Activated CD4-positive, alpha-beta T cell treated with anti-CD3 and anti-CD28 coated beads, Interleukin-10, Interleukin-2, amounts not matched to agents 100 ng/mL and 50 ng/mL, durations not matched to agents 16 hours and 8 hours (primary cell): Measurements from ENCODE around the gene LOC101059915.
A peak's percentile ranks its signal among the peaks of the same experiment; 100 is the strongest.
"Not testable (repeated sequence)": the region's sequence is repeated elsewhere in the genome, so short reads cannot be mapped to it uniquely, and the experiment has no call there.

Experiments
- DNase-seq: peaks from one replicate; pipeline ENCODE4 v3.0.0-alpha.2; 2020

The LOC101059915 gene

DNA sequence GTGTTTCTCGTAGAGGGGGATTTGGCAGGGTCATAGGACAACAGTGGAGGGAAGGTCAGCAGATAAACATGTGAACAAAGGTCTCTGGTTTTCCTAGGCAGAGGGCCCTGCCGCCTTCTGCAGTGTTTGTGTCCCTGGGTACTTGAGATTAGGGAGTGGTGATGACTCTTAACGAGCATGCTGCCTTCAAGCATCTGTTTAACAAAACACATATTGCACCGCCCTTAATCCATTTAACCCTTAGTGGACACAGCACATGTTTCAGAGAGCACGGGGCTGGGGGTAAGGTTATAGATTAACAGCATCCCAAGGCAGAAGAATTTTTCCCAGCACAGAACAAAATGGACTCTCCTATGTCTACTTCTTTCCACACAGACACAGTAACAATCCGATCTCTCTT, 22.9 kb upstream of the LOC101059915 start:
- DNase-seq: not testable (repeated sequence)

DNA sequence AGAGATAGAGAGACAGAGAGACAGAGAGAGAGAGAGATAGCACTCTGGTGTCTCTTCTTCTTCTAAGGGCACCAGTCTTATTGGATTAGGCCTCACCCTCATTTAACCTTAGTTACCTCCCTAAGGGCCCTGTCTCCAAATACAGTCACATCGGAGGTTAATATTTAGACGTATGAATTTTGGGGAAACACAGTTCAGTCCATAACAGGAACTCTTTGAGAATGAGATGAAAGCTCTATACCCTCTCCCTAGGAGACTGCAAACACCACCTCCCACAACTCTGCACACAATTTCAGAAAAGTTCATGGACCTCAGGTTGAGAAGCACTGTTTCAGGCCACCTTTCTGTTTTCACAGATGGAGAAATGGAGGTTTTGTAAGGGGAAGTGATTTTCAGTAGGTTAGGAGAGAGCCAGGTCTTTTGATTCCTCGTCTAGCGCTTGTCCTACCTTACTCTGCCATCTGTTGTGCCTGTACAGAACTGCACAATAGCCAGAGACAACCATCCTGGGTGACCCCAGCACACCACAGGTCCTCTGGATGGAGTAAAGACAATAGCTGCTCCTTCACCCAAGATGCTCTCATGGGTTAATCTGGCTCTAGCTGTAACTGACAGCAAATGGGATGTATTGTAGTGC, 16.9 kb upstream of the LOC101059915 start:
- peak; percentile 55 for DNase-seq

DNA sequence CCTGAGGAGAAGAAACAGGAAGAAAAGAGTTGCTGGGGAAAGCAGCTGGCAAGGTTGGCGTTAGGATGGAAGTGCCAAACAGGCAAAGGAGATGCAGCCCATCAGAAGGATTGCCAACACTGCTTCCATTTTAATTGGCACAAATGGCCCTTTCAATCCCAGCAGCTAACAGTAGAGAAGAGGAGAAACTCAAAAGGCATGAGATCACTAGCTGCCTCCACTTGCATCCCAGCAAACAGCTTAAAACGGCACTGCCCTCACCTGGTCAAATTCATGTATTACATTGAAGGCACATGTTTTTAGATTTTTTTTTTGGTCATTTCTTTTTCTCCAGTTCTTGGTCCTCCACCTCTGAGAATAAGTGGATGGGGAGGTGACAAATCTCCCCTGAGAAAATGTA, 14.9 kb upstream of the LOC101059915 start:
- peak; percentile 71 for DNase-seq

DNA sequence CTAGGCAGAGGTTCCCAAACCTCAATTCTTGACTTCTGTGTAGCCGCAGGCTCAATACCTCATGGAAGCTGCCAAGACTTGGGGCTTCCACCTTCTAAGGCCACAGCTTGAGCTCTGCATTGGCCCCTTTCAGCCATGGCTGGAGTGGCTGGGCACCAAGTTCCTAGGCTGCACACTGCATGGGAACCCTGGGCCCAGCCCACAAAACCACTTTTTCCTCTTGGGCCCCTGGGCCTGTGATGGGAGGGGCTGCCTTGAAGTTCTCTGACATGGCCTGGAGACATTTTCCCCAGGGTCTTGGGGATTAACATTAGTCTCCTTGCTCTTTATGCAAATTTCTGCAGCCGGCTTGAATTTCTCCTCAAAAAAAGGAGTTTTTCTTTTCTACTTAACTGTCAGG, 14.0 kb upstream of the LOC101059915 start:
- no peak for DNase-seq

DNA sequence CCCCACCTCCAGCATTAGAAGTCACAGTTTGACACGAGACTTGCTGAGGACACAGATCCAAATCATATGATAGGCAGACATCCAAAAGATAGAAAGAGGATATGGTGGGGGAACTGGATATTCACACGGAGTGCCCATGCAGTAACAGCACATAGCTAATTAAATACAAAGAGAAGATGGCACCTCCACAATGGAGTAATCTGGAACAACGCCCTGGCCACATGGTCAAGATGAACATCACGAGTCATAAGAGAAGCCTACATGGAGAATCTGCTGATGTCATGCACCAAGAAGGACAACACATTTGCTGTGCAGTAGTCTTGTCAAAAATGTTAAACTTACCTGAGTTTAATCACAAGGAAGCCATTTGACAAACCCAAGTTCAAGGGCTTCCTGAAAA, 10.1 kb upstream of the LOC101059915 start:
- DNase-seq: no peak

DNA sequence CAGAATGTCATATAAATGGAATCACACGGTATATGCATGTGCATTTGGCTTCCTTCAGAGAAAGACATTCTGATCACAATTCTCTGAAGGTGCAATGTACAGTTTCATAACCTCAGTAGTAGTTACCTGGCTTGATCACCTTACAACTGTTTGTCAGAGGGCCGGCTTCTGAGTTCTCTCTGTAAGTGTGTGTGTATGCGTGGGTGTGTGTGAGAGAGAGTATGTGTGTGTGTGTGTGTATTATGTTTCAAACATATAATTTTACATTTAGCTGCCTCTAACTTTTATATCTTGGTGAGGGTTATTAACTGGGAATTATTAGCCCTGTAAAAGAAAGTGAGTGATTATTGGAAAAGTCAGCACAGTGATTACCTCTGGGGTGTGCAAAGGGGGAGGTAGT, 8.0 kb upstream of the LOC101059915 start:
- no peak for DNase-seq

DNA sequence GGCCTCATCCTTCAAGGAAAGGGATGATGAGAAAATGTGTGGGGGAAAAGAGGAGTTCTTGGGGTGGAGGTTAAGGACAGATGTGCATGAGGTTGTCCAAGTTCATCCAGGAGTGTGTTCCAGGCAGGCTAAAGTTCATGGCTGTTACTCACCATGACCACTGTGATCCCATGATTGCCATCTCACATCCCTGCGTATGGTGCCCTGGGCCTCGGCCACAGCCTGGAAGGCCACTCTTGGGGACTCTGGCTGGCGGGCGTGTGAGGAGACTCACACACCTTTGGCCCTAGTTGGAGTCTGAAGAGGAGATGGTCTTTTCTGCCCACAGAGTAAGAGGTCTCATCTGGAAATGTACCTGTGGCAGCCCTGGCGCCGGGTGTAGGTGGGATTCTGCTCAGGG, 7.4 kb upstream of the LOC101059915 start:
- no peak for DNase-seq

DNA sequence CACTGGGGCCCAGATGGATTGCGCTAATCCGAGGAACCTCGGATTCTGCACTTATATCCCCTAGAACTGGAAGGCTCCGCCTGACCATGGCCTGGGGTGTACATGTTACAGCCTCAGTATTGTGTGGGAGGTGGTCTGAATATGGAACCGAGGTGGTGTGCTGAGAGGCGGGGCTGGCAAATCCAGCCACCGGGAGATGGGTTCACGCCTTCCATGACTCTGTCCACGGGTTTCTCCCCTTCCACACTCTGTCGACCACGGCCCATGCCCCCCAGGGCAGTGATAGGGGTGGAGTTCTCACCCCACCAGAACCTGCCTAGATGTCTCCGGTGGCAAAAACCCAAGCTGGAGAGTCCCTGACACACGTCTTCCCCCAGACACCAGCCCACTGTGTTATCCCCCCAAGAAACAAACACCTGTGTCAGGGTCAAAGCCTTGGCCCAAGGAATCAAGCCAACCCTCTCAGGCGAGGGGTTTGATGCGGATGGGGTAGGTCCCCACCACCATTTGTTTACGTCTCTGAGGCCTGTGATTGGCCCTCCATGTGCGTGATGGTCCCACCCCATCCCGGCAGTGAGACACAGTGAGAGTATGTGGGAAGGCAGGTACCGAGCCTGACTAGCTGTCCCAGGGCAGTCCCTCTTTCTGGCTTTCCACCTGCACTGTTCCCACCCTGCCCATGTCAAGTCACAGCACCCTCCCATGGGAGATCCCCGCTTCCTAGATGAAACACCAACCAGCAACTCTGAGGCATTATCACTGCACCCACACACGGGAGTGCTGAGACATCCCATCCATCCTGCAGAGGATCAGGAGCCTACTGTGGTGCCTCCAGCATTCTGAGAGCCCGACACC, 6.6 kb upstream of the LOC101059915 start:
- no peak for DNase-seq

DNA sequence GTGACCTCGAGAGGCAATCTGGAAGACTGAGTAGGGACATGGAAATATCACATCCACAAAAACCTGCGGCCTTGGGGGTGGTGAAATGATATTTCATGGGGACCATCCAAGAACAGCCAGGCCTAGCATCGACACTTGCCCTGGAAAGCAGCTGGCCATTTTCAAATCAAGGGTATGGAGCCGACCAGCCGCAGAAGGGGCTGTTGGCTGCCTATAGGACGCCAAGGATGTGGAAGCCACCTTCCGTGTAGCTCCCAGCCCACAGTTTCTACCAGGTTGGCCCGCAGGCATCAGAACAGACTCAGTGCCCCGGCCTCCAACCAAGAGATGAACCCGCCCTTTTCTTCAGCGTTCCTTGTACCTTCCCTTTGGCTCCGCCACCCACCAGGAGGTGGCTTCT, 5.4 kb upstream of the LOC101059915 start:
- DNase-seq: no peak

DNA sequence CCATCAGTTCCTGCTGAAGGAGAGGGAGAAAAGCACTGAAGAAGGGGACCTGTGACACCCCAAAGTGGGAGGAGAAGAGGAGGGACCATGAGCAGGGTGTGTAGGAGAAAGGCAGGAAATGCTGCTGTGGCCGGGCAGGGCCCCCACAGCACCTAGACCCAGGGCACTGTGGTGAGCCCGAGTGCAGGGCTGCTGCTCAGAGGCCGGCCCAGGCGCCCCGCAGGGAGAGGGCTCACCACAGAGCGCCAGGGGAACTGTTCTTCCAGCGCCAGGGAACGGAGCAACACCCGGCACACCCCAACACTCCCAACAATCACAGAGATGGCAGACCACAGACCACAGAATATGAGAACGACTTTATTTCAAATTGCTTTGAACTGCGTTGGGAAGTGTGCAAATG, 4.7 kb upstream of the LOC101059915 start:
- DNase-seq: peak; percentile 27

DNA sequence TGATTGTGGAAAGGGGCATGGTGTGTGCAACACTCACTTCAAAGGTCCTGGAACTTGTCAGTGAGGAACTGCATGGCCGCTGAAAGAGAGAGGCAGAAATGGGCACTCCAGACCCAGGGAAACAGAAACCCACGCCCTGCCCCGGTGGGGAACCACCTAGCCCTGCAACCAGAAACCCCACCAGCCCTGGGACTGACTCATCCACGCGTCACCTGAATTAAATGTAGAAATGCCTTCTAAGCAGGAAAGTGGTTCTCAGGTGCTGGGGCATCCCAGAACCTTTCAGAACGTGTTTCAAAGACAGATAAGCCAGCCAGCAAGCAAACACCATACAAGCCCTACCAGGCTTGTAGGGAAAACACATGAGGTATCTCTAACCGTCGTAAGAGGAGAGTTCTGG, 4.1 kb upstream of the LOC101059915 start:
- peak; percentile 54 for DNase-seq

DNA sequence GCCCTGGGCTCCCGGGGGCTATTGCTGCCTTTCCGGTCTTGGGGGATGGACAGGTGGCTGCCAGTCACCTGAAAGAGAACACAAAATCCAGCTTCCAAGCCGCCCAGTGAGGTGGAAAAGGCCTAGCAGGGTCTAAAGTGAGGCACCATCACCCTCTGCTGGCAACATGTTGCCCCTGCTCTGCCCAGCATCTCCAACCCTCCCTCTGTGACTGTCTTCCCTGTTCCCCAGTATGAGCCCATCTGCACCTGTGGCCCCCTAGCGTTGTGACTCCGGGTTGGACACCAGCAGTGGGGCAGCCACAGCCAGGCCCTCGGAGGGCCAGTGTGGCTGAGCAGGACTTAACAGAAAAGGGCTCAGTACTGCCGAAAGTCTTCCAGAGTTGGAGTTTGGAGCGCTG, 3.1 kb upstream of the LOC101059915 start:
- DNase-seq: peak; percentile 43

DNA sequence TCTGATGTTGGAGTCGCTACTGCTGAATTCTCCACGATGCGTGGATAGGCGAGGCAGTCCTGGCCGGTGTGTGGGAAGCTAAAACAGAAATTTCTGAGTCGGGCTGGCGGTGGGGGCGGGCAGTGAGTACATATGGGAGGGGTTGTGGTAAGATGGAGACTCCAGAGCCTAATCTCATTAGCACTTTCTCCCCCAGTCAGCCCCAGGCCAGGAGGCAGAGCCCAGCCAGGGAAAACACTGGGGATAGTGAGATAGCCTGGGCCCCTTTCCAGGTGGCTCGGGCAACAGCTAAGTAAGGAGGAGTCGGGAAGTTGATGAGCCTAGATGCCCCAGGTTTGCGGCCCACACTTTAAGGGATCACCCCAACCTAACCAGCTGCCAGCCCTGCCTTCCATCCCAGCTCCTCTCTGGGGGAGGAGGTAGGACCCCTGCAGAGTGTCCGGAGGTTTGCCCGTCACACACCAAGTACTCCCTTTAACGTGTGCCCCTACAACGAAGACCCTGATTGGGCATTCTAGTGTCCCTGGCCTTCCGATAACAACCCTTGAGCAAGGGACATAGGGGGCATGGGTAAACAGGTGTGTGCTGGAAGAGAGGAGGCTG, 2.4 kb upstream of the LOC101059915 start:
- no peak for DNase-seq

DNA sequence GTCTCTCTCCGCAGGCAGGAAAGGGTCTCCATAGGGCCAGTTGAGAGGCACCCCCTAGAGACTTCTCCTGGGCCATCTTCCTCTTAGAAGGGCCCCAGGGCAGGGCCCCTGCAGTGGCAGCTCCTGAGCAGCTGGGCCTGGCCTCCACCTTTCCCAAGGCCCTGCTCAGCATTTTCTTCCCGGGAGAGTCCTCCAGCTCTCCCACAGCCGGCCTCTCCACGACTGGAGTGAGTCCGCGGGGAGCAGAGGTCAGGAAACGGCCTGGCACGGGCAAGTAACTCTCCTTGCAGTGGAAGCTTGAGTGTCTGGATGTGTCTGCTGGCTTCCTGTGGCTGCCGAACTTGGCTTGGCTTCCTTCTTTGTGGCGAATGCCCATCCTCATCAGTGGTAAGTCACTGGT, 1.6 kb upstream of the LOC101059915 start:
- DNase-seq: no peak

DNA sequence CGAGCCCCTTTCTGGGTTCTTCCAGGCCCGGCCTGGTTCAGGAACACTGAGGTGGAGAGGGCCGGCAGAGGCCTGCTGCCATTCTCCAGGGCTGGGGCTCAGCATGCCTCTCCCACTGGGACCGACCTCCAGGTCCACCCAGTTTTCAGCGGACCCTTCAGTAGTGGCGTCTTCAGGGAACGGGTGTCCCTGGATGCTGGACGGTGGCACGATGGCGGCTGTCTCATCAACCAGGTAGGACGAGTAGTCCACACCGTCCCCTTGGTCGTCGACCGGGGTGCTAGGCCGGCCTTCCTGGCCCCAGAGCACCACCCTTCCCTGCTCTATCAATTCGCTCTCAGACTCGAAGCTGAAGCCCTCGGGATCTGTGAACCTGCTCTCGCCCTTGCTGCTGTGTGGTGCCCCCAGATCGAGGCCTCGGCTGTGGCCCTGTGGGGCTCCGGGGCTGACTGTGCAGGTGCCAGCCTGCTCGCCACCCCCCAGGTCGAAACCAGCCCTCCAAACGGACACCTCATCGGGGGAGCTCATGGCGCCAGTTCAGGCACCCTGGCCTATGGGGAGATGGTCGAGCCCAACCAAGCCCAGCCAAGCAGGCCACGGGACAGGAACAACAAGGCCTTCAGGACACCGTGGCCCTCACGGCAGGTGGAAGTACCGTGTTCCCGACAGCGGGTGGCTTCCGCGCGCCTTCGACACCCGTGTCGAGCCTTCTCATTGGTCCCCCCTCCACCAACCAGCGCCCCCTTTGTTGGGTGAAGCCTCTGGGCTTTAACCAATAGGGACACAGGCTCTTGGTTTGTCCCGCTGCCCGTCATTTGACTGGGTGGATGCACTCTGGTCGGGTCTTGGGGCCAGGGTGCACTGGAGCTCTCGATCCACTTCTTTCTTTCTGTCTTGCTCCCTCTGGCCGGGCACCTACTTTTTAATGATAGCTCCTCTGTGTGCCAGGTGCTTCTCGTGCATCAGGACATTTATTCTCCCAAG, 814 bp upstream of the LOC101059915 start:
- DNase-seq: no peak

DNA sequence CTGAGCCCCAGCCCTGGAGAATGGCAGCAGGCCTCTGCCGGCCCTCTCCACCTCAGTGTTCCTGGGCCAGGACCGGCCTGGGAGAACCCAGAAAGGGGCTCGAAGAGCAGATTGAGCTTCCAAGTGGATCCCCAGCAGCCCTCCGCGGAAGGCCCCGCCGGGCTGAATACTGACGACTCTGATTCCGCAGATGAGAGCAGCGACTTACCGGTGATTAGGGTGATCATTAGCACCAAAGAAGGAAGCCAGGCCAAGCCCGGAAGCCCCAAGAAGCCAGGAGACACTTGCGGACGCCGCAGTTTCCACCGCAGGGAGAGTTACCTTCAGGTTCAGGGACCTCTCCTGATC, 876 bp downstream of the LOC101059915 start:
- no peak for DNase-seq

DNA sequence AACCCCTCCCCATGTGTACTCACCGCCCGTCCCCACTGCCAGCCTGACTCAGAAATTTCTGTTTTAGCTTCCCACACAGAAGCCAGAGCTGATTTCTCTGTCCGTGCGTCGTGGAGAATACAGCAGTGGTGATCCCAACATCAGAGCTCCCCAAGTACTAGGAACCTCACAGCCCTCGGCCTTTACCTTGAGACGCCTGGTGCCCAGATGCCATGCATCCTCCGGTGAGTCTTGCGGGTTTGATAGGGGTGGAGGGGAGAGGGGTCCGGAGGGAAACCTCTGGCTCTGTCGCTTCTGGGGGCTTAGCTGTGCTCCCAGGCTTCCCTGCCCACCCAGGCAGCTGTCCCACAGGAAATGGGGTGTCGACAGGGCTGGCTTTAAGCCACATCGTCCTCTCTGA, 2.1 kb downstream of the LOC101059915 start:
- DNase-seq: no peak

DNA sequence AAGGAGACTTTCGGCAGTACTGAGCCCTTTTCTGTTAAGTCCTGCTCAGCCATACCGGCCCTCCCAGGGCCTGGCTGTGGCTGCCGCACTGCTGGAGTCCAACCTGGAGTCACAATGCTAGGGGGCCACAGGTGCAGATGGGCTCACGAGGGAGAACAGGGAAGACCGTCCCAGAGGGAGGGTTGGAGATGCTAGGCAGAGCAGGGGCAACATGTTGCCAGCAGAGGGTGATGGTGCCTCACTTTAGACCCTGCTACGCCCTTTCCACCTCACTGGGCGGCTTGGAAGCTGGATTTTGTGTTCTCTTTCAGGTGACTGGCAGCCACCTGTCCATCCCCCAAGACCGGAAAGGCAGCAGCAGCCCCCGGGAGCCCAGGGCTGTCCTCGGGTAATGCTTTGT, 2.6 kb downstream of the LOC101059915 start:
- DNase-seq: peak; percentile 29

DNA sequence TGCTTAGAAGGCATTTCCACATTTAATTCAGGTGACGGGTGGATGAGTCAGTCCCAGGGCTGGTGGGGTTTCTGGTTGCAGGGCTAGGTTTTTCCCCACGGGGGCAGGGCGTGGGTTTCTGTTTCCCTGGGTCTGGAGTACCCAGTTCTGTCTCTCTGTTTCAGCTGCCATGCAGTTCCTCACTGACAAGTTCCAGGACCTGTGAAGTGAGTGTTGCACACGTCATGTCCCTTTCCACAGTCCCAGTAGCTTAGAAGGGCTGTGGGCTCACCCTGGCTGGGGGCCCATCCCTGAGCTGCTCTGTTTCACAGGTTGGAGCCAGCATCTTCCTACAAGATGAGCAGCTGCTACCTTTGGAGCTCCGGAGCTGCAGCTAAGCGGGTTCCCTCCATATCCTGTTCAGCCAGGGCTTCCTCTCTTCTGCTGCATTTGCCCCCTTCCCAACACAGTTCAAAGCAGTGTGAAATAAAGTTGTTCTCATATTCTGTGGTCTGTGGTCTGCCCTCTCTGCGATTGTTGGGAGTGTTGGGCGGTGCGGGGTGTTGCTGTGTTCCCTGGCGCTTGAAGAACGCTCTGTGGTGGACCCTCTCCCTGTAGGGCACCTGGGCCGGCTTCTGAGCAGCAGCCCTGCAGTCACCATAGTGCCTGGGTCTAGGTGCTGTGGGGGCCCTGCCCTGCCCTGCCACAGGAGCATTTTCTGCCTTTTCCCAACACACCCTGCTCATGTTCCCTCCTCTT, 3.9 kb downstream of the LOC101059915 start:
- DNase-seq: peak; percentile 37

DNA sequence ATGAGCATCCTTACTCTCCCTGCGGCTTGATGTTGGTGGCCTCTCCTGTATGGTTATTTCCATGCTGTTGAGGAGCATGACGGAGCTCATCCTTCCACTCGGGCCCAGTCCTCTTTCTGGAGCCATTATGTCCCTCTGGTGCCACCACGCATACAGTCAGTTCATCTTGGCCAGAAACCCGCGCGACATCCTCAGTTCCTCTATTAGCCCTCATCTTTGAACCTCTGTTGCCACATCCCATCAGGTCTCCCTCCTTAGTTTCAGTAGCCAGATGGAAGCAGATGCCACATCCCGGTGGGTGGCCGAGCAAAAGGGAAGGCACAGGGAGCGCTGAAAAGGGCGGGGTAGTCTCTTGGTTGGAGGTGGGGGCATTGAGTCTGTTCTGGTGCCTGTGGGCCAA, 4.6 kb downstream of the LOC101059915 start:
- DNase-seq: no peak

DNA sequence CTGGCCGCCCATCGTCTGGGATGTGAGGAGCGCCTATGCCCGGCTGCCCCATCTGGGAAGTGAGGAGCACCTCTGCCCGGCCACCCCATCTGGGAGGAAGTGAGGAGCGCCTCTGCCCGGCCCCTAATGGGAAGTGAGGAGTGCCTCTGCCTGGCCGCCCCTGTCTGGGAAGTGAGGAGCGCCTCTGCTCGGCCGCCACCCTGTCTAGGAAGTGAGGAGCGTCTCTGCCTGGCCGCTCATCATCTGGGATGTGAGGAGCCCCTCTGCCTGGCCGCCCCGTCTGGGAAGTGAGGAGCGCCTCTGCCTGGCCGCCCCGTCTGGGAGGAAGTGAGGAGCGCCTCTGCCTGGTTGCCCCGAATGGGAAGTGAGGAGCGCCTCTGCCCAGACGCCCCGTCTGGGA, 8.3 kb downstream of the LOC101059915 start:
- not testable (repeated sequence) for DNase-seq
